ENCODE results near the gene PTGER3. TPM values are rescaled to one million over a fixed set of nuclear protein-coding genes. Genes with fewer than 3 reads are reported as not detected.
A peak's percentile ranks its signal among the peaks of the same experiment; 100 is the strongest.

Gene PTGER3
- total RNA-seq, 1 donor from 2014 or later, result 0.64 TPM

DNA sequence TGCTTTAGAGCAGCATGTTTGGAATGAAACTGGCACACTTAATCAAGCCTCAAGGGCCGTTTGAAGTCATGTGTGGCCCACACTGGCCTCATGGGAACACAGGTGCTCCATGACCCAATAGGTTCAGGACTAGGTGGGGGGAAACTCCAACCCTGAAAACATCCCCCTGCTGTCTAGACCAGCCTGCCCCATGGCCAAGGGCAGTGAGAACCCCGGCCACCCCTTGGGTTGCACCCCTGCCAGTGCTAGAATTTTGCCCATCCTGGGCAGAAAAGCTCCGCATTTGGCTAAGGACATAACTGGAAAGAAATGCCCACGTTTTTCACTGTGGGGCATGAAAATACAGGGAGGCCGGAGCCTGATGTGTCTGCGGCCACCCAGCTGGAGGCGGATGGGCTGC, 6.1 kb upstream of the PTGER3 start:
- Histone ChIP-seq H3K4me3 (ENCODE audit: insufficient read depth, low read depth, low read length) (no peak overlapping the region), H3K9me3 (ENCODE audit: insufficient read depth, low read depth, low read length) (no peaks in the 10 kb centered on the region), H3K9ac (ENCODE audit: low read length) (no peak overlapping the region), H3K4me1 (ENCODE audit: insufficient read depth, low read length) (no peaks in the 10 kb centered on the region), H3K79me2 (ENCODE audit: insufficient read depth, low read length) (no peaks in the 10 kb centered on the region), H3K4me2 (ENCODE audit: low read length) (no peak overlapping the region), H2AFZ (ENCODE audit: low read depth, low read length) (no peak overlapping the region), H3K36me3 (ENCODE audit: insufficient read depth, low read length) (peaks cover 6% of the 10 kb centered on the region), H4K20me1 (ENCODE audit: insufficient read depth, low read length) (peaks cover 8% of the 10 kb centered on the region), H3K27ac (ENCODE audit: low read depth, low read length) (no peak overlapping the region), H3K27me3 (ENCODE audit: insufficient read depth, low read length) (peaks cover 9% of the 10 kb centered on the region)
- H3K27ac Mint-ChIP-seq (ENCODE audit: unreplicated experiment), result peak overlapping the region; percentile 7
- peaks cover 2% of the 10 kb centered on the region for H3K27me3 Mint-ChIP-seq (ENCODE audit: low read depth, unreplicated experiment)
- peaks cover 8% of the 10 kb centered on the region for H3K4me1 Mint-ChIP-seq (ENCODE audit: low read depth, unreplicated experiment)
- TF ChIP-seq, protein P1, sequence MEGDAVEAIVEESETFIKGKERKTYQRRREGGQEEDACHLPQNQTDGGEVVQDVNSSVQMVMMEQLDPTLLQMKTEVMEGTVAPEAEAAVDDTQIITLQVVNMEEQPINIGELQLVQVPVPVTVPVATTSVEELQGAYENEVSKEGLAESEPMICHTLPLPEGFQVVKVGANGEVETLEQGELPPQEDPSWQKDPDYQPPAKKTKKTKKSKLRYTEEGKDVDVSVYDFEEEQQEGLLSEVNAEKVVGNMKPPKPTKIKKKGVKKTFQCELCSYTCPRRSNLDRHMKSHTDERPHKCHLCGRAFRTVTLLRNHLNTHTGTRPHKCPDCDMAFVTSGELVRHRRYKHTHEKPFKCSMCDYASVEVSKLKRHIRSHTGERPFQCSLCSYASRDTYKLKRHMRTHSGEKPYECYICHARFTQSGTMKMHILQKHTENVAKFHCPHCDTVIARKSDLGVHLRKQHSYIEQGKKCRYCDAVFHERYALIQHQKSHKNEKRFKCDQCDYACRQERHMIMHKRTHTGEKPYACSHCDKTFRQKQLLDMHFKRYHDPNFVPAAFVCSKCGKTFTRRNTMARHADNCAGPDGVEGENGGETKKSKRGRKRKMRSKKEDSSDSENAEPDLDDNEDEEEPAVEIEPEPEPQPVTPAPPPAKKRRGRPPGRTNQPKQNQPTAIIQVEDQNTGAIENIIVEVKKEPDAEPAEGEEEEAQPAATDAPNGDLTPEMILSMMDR (IDR thresholded peaks at IDR 0.05; ENCODE audit: insufficient read depth, low read depth, low read length), result no peak
- TF ChIP-seq EZH2 (IDR thresholded peaks at IDR 0.05; ENCODE audit: insufficient read depth, low read length), result no peak
- no peaks in the 10 kb centered on the region for H3K9me3 Mint-ChIP-seq (ENCODE audit: unreplicated experiment)
- H3K4me3 Mint-ChIP-seq (ENCODE audit: unreplicated experiment), result no peak overlapping the region
- H3K36me3 Mint-ChIP-seq (ENCODE audit: low read depth, unreplicated experiment), result no peaks in the 10 kb centered on the region
- DNase-seq (ENCODE audit: low read depth) (no peak), FAIRE-seq (no peak)

DNA sequence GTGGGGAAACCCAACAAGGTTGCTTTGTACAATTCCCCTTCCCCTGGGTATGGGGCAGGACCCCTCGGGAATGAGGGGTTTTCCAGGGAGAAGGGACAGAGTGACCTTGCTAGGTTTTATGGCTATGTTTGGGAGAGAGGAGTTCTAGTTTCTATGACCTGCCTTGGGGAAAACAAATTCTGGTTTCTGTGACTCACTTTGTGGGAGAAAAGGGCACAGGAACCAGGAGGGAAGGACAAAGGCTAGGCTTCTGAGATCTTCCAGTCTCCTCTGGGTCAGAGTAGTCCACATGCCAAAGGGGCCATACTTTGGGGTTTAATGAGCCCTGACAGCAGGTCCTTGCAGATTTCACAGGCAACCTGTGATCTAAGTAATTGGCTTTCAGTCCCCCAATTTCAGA, 5.5 kb upstream of the PTGER3 start:
- Histone ChIP-seq H3K4me3 (ENCODE audit: insufficient read depth, low read depth, low read length) (no peak overlapping the region), H3K27ac (ENCODE audit: low read depth, low read length) (no peak overlapping the region), H3K9ac (ENCODE audit: low read length) (no peak overlapping the region), H3K9me3 (ENCODE audit: insufficient read depth, low read depth, low read length) (no peaks in the 10 kb centered on the region), H3K4me2 (ENCODE audit: low read length) (no peak overlapping the region), H2AFZ (ENCODE audit: low read depth, low read length) (no peak overlapping the region), H3K27me3 (ENCODE audit: insufficient read depth, low read length) (peaks cover 15% of the 10 kb centered on the region), H3K4me1 (ENCODE audit: insufficient read depth, low read length) (peaks cover under 1% of the 10 kb centered on the region), H4K20me1 (ENCODE audit: insufficient read depth, low read length) (peaks cover 5% of the 10 kb centered on the region), H3K36me3 (ENCODE audit: insufficient read depth, low read length) (peaks cover 3% of the 10 kb centered on the region), H3K79me2 (ENCODE audit: insufficient read depth, low read length) (no peaks in the 10 kb centered on the region)
- Mint-ChIP-seq H3K4me3 (ENCODE audit: unreplicated experiment) (no peak overlapping the region), H3K4me1 (ENCODE audit: low read depth, unreplicated experiment) (peaks cover 8% of the 10 kb centered on the region), H3K36me3 (ENCODE audit: low read depth, unreplicated experiment) (no peaks in the 10 kb centered on the region), H3K27me3 (ENCODE audit: low read depth, unreplicated experiment) (peaks cover 6% of the 10 kb centered on the region), H3K27ac (ENCODE audit: unreplicated experiment) (no peak overlapping the region), H3K9me3 (ENCODE audit: unreplicated experiment) (no peaks in the 10 kb centered on the region)
- TF ChIP-seq, protein P1 (IDR thresholded peaks at IDR 0.05; ENCODE audit: insufficient read depth, low read depth, low read length), result no peak
- no peak for TF ChIP-seq EZH2 (IDR thresholded peaks at IDR 0.05; ENCODE audit: insufficient read depth, low read length)
- FAIRE-seq (no peak), DNase-seq (ENCODE audit: low read depth) (no peak)

DNA sequence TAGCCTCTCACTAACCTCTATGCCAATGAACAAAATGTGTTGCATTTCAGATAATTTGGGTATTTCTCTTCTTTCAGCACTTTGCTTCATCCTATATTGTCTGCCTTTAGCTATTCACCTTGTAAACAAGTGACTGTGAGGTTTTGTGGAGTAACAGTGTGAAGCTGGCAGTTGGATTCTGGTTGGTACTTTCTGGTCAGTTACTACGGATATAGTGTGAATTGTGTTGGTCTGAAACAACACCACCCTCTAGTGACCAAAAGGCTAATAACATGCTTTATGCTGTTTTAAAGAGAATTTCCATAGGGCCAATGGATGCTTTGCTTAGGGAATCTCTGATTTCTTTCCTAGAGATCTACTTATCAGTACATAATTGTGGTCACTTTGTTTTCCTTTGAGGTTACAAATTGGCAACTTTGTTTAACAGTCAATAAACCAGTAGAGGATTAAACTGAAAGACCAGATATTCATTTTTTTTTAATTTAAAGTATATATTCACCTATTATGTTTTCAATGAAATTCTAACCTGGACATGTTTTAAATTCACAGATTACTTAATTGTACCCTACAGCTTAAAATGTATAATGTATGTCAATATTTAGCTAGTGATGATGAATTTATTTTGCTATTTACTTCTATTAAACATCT, 2.5 kb upstream of the PTGER3 start:
- Mint-ChIP-seq H3K27me3 (ENCODE audit: low read depth, unreplicated experiment) (peaks cover 25% of the 10 kb centered on the region), H3K4me3 (ENCODE audit: unreplicated experiment) (no peak overlapping the region), H3K27ac (ENCODE audit: unreplicated experiment) (no peak overlapping the region), H3K36me3 (ENCODE audit: low read depth, unreplicated experiment) (no peaks in the 10 kb centered on the region), H3K4me1 (ENCODE audit: low read depth, unreplicated experiment) (peaks cover 10% of the 10 kb centered on the region), H3K9me3 (ENCODE audit: unreplicated experiment) (no peaks in the 10 kb centered on the region)
- Histone ChIP-seq H3K27me3 (ENCODE audit: insufficient read depth, low read length) (peaks cover 40% of the 10 kb centered on the region), H3K4me1 (ENCODE audit: insufficient read depth, low read length) (peaks cover 12% of the 10 kb centered on the region), H3K9me3 (ENCODE audit: insufficient read depth, low read depth, low read length) (no peaks in the 10 kb centered on the region), H3K79me2 (ENCODE audit: insufficient read depth, low read length) (no peaks in the 10 kb centered on the region), H3K9ac (ENCODE audit: low read length) (no peak overlapping the region), H3K4me3 (ENCODE audit: insufficient read depth, low read depth, low read length) (no peak overlapping the region), H3K36me3 (ENCODE audit: insufficient read depth, low read length) (no peaks in the 10 kb centered on the region), H4K20me1 (ENCODE audit: insufficient read depth, low read length) (peaks cover 5% of the 10 kb centered on the region), H3K4me2 (ENCODE audit: low read length) (no peak overlapping the region), H3K27ac (ENCODE audit: low read depth, low read length) (no peak overlapping the region), H2AFZ (ENCODE audit: low read depth, low read length) (no peak overlapping the region)
- DNase-seq (ENCODE audit: low read depth) (peak; percentile 42), FAIRE-seq (peak; percentile 64)
- no peak for TF ChIP-seq EZH2 (IDR thresholded peaks at IDR 0.05; ENCODE audit: insufficient read depth, low read length)
- TF ChIP-seq, protein P1 (IDR thresholded peaks at IDR 0.05; ENCODE audit: insufficient read depth, low read depth, low read length), result peak; percentile 89
